Progenitor cell of endocrine pancreas (in vitro differentiated cells): ENCODE measurements around the gene STK24. TPM values are rescaled to one million over a fixed set of nuclear protein-coding genes. Genes with fewer than 3 reads are reported as not detected.

Experiments used
- DNase-seq: peaks from one replicate; pipeline ENCODE4 v3.0.0; 2021; ENCODE audit warnings: low spot score; ENCODE audit not compliant: unreplicated experiment
- H3K27ac Mint-ChIP-seq: 2 replicates; pipeline ENCODE4 v1.8.0; 2021; ENCODE audit warnings: mild to moderate bottlenecking, moderate library complexity, mixed read lengths
- H3K27me3 Mint-ChIP-seq: 2 replicates; pipeline ENCODE4 v1.8.0; 2021; ENCODE audit warnings: mixed read lengths
- H3K36me3 Mint-ChIP-seq: 2 replicates; pipeline ENCODE4 v1.8.0; 2022; ENCODE audit warnings: mixed read lengths; ENCODE audit not compliant: insufficient read depth
- H3K4me1 Mint-ChIP-seq: 2 replicates; pipeline ENCODE4 v1.8.0; 2021; ENCODE audit warnings: low read depth, mixed read lengths
- H3K4me3 Mint-ChIP-seq: 2 replicates; pipeline ENCODE4 v1.8.0; 2021; ENCODE audit warnings: low read depth, mild to moderate bottlenecking, moderate library complexity, mixed read lengths
- H3K9me3 Mint-ChIP-seq: 2 replicates; pipeline ENCODE4 v1.8.0; 2021; ENCODE audit warnings: low read depth, mixed read lengths
- total RNA-seq: library from RNA; stranded (reverse); gene quantifications from 2 replicates; pipeline ENCODE4 v1.2.1, GENCODE V29; 2021
- TF ChIP-seq, protein P1 (sequence below): fragments of 200-600 bp; sonication (generic); IDR thresholded peaks from one replicate; pipeline ENCODE4 v1.5.0; 2021; ENCODE audit warnings: antibody characterized with exemption, mild to moderate bottlenecking; ENCODE audit not compliant: unreplicated experiment

STK24 gene
- total RNA-seq, 1 donor from 2014 or later = 113 TPM

DNA sequence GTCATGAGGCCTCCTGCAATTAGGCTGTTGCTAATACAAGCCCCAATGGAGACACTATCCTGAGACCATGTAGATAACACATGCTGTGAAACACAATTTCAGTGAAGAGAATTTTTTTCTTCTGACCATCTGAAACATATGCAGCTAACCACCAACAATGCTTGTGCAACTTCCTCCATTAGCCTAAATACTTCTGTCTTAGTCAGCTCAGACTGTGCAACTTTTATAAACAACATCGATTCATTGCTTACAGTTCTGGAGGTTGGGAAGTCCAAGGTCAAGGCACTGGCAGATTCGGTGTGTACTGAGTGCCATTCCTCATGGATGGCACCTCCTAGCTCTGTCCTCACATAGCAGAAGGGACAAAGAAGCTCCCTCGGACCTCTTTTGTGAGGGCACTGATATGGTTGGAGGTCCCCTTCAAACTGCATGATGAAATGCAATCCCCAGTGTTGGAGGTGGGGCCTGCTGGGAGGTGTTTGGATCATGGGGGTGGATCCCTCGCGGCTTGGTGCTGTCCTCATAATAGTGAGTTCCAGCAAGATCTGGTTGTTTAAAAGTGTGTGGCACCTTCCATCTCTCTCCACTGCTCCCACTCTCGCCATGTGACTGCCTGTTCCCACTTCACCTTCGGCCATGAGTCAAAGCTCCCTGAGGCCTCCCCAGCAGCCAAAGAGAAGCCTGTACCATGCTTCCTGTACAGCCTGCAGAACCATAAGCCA lies 27.7 kb downstream of the STK24 start:
- Mint-ChIP-seq H3K27me3 (no peaks in the 10 kb centered on the region), H3K9me3 (peaks cover 3% of the 10 kb centered on the region), H3K4me3 (no peak overlapping the region), H3K4me1 (peaks cover 16% of the 10 kb centered on the region), H3K36me3 (peaks cover 13% of the 10 kb centered on the region), H3K27ac (no peak overlapping the region)
- TF ChIP-seq, protein P1, sequence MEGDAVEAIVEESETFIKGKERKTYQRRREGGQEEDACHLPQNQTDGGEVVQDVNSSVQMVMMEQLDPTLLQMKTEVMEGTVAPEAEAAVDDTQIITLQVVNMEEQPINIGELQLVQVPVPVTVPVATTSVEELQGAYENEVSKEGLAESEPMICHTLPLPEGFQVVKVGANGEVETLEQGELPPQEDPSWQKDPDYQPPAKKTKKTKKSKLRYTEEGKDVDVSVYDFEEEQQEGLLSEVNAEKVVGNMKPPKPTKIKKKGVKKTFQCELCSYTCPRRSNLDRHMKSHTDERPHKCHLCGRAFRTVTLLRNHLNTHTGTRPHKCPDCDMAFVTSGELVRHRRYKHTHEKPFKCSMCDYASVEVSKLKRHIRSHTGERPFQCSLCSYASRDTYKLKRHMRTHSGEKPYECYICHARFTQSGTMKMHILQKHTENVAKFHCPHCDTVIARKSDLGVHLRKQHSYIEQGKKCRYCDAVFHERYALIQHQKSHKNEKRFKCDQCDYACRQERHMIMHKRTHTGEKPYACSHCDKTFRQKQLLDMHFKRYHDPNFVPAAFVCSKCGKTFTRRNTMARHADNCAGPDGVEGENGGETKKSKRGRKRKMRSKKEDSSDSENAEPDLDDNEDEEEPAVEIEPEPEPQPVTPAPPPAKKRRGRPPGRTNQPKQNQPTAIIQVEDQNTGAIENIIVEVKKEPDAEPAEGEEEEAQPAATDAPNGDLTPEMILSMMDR = no peak
- DNase-seq = no peak

DNA sequence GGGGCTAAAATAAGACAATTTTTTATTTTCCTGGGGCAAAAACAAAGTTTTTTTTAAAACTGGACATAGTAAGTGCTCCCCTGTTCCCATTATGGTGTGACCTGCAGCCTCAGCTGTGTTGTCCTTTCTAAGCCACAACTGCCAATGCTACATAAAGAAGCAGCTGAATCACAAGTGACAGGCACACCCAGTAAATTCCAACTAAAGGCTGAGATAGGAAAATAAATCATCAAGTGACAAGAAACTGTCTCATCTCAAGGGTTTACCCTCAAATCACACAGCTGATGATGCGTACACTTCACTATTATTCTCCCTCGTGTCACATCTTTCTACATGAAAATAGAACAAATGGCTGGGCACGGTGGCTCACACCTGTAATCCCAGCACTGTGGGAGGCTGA lies 28.7 kb downstream of the STK24 start:
- H3K27ac Mint-ChIP-seq = peak overlapping the region; percentile 58
- TF ChIP-seq, protein P1 = no peak
- peaks cover 13% of the 10 kb centered on the region for H3K36me3 Mint-ChIP-seq
- peaks cover 18% of the 10 kb centered on the region for H3K4me1 Mint-ChIP-seq
- DNase-seq = no peak
- H3K27me3 Mint-ChIP-seq = no peaks in the 10 kb centered on the region
- peaks cover 3% of the 10 kb centered on the region for H3K9me3 Mint-ChIP-seq
- H3K4me3 Mint-ChIP-seq = no peak overlapping the region

DNA sequence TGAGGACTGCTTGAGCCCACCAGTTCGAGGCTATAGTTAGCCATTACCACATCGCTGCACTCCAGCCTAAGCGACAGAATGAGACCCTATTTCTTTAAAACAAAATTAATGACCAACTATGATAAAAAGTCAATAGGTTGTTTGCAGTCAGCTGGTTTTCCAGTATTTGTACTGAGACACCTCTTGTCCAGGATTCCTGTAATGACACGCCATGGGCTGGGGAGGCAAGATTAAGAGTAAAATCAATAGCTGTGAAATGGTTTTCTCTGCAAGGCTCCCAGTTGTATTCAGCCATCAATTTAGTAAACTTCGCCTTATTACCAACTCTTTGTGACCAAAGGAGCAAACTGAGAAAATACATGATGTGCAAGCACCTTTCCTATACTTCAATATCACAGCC lies 29.5 kb downstream of the STK24 start:
- Mint-ChIP-seq H3K9me3 (peaks cover 3% of the 10 kb centered on the region), H3K36me3 (peaks cover 13% of the 10 kb centered on the region), H3K27me3 (no peaks in the 10 kb centered on the region), H3K4me3 (no peak overlapping the region), H3K4me1 (peaks cover 22% of the 10 kb centered on the region), H3K27ac (peak overlapping the region; percentile 58)
- TF ChIP-seq, protein P1 = no peak
- no peak for DNase-seq

DNA sequence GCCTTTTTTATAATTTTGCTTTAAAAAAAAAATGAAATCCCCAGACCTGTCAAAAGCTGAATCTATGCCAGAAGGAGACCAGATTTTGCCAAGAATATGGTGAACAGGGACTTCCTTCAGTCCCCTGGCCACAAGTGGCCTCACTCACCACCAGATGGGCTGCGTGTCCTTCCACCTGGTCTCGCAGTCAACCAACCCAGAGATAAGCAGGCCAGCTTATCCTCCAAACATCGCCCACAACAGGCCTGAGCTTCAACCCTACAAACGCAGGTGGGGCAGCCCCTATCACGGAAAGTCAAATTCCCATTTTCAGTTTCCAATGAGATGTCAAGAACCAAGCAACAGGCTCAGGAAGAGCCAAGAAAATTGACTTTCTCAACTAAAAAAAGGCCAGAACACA lies 30.5 kb downstream of the STK24 start:
- no peak for DNase-seq
- Mint-ChIP-seq H3K9me3 (peaks cover 2% of the 10 kb centered on the region), H3K27ac (no peak overlapping the region), H3K4me3 (no peak overlapping the region), H3K36me3 (peaks cover 10% of the 10 kb centered on the region), H3K27me3 (no peaks in the 10 kb centered on the region), H3K4me1 (peaks cover 25% of the 10 kb centered on the region)
- TF ChIP-seq, protein P1 = no peak

DNA sequence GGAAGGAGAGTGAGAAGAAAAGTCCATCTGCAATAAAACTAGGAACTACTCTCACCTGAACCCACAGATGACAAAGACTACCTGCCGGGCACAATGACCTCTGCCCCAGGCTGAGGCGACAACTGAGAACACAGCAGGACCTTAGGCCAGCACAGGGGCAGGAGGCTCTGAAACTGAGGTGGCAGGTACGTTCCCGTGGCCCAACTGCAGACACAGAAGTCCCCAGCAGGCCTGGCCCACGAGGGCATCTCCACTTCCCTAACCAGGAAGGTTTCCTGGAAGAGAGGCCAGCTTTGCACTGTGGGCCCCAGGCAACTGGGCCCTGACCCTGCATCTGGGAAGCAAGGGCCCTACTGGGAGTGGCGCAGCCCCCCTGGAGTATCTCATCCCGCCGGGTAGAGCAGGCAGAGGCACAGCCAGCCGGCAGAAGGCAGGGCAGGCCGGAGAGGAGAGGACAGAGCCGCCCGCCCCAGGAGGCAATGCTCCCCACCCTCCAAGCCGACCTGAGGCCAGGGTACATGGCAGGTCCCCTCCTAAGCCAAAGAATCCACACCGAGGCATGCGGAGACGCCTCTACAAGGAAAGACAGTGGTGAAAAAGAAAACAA lies 32.7 kb downstream of the STK24 start:
- DNase-seq = no peak
- TF ChIP-seq, protein P1 = no peak
- no peak overlapping the region for H3K4me3 Mint-ChIP-seq
- no peaks in the 10 kb centered on the region for H3K9me3 Mint-ChIP-seq
- peak overlapping the region; percentile 18 for H3K27ac Mint-ChIP-seq
- H3K36me3 Mint-ChIP-seq = no peaks in the 10 kb centered on the region
- H3K27me3 Mint-ChIP-seq = no peaks in the 10 kb centered on the region
- peaks cover 31% of the 10 kb centered on the region for H3K4me1 Mint-ChIP-seq
